AG04450 (cell line): ENCODE results near the gene PLCB2. TPM values are rescaled to one million over a fixed set of nuclear protein-coding genes. Genes with fewer than 3 reads are reported as not detected.

Experiments used
- CTCF ChIA-PET: fragments of 300-600, 350-600 bp; formaldehyde crosslinking; extraction: SDS; loops from one replicate; lab custom pipeline; 2022; ENCODE audit warnings: antibody characterized with exemption, inconsistent platforms; lab: Charles Lee
- POLR2A ChIA-PET: fragments of 350-600 bp; formaldehyde crosslinking; extraction: SDS; loops from one replicate; lab custom pipeline; 2021; ENCODE audit warnings: antibody characterized with exemption, inconsistent platforms; lab: Yijun Ruan, JAX
- DNase-seq: peaks from one replicate; pipeline ENCODE4 v3.0.0-alpha.2; 2011; ENCODE audit warnings: low read depth, low spot score
- H3K27ac ChIP-seq: one replicate; pipeline ENCODE4 v1.5.1; 2012; ENCODE audit warnings: low read depth, low read length, control low read depth
- H3K27me3 ChIP-seq: one replicate; pipeline ENCODE4 v1.6.0; 2012; ENCODE audit warnings: low read length; ENCODE audit not compliant: control insufficient read depth, insufficient read depth
- H3K4me3 ChIP-seq: 2 replicates; pipeline ENCODE4 v1.5.1; 2011; ENCODE audit warnings: mild to moderate bottlenecking, low read depth, low read length, control low read depth
- H3K9me3 ChIP-seq: 2 replicates; pipeline ENCODE4 v1.5.1; 2012; ENCODE audit warnings: low read length; ENCODE audit not compliant: control insufficient read depth, insufficient read depth
- polyA plus RNA-seq: library from polyadenylated mRNA; depleted of rRNA; stranded (reverse); fragments of >200 nt; gene quantifications from 2 replicates; pipeline ENCODE4 v1.2.3, GENCODE V29; 2011
- TF ChIP-seq, protein P1 (sequence below): IDR thresholded peaks from 2 replicates; pipeline ENCODE4 v1.5.1; 2011; ENCODE audit warnings: low read depth, low read length, control low read depth, inconsistent platforms

The PLCB2 gene
- polyA plus RNA-seq, 1 experiment, result 0.24 TPM

DNA sequence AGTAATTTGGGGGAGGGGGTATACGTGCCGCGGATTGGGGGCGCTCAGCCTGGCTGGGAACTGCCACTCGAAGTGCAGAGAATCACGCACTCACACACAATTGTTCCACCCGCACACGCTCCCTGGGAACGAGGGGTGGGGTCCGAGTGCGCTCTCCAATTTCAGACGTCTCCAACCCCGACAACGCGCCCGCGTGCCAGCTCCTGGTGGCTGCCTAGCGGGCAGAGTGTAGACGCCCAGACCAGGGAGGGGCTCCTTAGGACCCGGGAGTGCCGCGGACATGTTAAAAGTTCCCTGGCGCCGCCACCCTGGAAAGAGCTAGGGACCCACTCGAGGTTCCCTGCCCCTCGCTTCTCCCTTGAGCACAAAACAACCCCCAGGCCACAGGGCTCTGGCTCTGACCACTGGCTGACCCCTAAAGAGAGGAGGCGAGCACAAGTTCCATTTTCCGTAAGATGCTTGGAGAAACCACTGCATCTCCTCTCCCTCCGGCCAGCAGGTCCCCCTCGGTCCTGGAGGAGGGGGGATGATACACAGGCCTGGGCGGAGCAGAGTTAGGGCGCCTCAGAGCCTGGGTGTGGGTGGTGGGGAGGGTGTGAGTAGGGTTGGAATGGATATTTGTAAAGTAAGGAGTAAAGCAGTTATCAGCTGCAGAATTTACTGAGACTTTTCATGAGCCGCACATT is 24.0 kb downstream of the PLCB2 start:
- ChIA-PET CTCF (interaction anchor here (0.7 to 1.1 kb wide), 4 partner anchors 9 to 172 kb away, joined by 3 to 5 read pairs (median 4); no protein-coding TSS in a partner anchor), POLR2A (no interaction called here)

DNA sequence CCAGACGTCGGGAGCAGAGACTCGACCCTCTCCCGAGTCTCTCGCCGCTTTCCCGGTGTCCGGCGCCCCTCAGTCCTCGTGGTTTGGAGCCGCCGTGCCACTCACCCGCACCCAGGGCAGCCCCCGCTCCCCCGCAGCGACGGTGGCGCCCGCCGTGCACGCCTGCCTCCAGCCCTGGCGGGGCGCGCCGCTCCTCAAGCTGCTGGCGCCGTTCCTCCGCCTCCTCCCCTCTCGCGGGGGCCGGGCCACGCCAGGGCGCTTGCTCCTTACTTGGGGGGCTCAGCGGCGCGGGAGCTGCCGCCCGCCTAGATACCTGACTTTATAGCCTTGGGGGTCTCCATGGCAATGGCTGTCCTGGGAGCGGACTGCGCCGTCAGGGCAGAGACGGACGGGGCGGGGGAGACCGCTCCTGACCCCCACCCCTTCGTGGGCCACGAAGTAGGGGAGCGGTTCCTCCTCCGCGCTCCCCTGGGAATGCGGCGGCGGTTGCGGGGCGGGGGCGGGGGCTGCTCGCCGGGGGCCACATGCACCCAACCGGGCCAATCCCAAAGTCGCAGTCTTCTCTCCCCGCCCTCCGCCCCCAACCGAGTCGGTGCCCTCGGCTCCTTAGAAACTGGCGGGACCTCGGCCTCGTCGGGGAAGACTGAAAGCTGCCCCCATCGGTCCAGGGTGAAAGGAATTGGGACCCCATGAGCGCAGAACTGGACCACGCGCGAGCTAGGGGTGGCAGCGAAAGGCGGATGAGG is 24.7 kb downstream of the PLCB2 start, which contains the start of gene ANKRD63:
TSS of gene ANKRD63 (minus strand) at position 196 of the 746 bp plus-strand sequence. CDS start 478 bp downstream, outside the sequence.
- TF ChIP-seq, protein P1, sequence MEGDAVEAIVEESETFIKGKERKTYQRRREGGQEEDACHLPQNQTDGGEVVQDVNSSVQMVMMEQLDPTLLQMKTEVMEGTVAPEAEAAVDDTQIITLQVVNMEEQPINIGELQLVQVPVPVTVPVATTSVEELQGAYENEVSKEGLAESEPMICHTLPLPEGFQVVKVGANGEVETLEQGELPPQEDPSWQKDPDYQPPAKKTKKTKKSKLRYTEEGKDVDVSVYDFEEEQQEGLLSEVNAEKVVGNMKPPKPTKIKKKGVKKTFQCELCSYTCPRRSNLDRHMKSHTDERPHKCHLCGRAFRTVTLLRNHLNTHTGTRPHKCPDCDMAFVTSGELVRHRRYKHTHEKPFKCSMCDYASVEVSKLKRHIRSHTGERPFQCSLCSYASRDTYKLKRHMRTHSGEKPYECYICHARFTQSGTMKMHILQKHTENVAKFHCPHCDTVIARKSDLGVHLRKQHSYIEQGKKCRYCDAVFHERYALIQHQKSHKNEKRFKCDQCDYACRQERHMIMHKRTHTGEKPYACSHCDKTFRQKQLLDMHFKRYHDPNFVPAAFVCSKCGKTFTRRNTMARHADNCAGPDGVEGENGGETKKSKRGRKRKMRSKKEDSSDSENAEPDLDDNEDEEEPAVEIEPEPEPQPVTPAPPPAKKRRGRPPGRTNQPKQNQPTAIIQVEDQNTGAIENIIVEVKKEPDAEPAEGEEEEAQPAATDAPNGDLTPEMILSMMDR, result no peak
- Histone ChIP-seq H3K4me3 (peak within 1 kb of the TSS; percentile 44), H3K27me3 (peaks cover 71% of the 10 kb centered on the region), H3K27ac (no peak within 1 kb of the TSS), H3K9me3 (peaks cover 7% of the 10 kb centered on the region; the same call in 1 of the 2 replicates)
- no peak for DNase-seq
- ChIA-PET CTCF (interaction anchor here (0.7 to 1.1 kb wide), 4 partner anchors 8 to 171 kb away, joined by 3 to 5 read pairs (median 4); no protein-coding TSS in a partner anchor), POLR2A (no interaction called here)

More for the DNA sequence above, 24.0 kb downstream of the PLCB2 start:
- TF ChIP-seq, protein P1, result no peak
- H3K27ac ChIP-seq, result no peak overlapping the region
- peaks cover 64% of the 10 kb centered on the region for H3K27me3 ChIP-seq
- DNase-seq, result no peak
- H3K4me3 ChIP-seq, result no peak overlapping the region
- H3K9me3 ChIP-seq, result peaks cover 7% of the 10 kb centered on the region; the same call in 1 of the 2 replicates

GRCh38 chr15:40282147-40282868 is 25.4 kb downstream of the PLCB2 start:
- no peak for DNase-seq
- POLR2A ChIA-PET, result no interaction called here
- TF ChIP-seq, protein P1, result peak; percentile 14; the same call in 1 of the 2 replicates
- H3K4me3 ChIP-seq, result peak overlapping the region; percentile 44
- H3K27ac ChIP-seq, result no peak overlapping the region
- H3K27me3 ChIP-seq, result peaks cover 77% of the 10 kb centered on the region
- CTCF ChIA-PET, result no interaction called here
- H3K9me3 ChIP-seq, result peaks cover 7% of the 10 kb centered on the region; the same call in 1 of the 2 replicates

GRCh38 chr15:40281801-40282146 is 26.0 kb downstream of the PLCB2 start:
- H3K27ac ChIP-seq, result no peak overlapping the region
- H3K4me3 ChIP-seq, result peak overlapping the region; percentile 44; the same call in 1 of the 2 replicates
- POLR2A ChIA-PET, result no interaction called here
- peaks cover 78% of the 10 kb centered on the region for H3K27me3 ChIP-seq
- peaks cover 7% of the 10 kb centered on the region; the same call in 1 of the 2 replicates for H3K9me3 ChIP-seq
- no peak for DNase-seq
- TF ChIP-seq, protein P1, result no peak
- CTCF ChIA-PET, result no interaction called here
